Fibroblast of villous mesenchyme (primary cell): ENCODE results near the gene UACA. TPM values are rescaled to one million over a fixed set of nuclear protein-coding genes. Genes with fewer than 3 reads are reported as not detected.
A peak's percentile ranks its signal among the peaks of the same experiment; 100 is the strongest.

ENCODE experiments used
- DNase-seq: peaks from one replicate; pipeline ENCODE4 v3.0.0-alpha.2; 2010; ENCODE audit warnings: low read depth
- H3K4me3 ChIP-seq: 2 replicates; pipeline ENCODE4 v1.5.1; 2011; ENCODE audit warnings: low read depth, mild to moderate bottlenecking, low read length
- total RNA-seq: library from RNA; depleted of rRNA; stranded (reverse); fragments of >200 nt; gene quantifications from 2 replicates; pipeline ENCODE4 v1.2.3, GENCODE V29; 2012
- TF ChIP-seq, protein P1 (sequence below): IDR thresholded peaks from 2 replicates; pipeline ENCODE4 v1.5.1; 2012; ENCODE audit warnings: low read depth, mild to moderate bottlenecking, low read length; ENCODE audit not compliant: insufficient read depth

Gene UACA
- total RNA-seq, 1 donor: 160 TPM

DNA sequence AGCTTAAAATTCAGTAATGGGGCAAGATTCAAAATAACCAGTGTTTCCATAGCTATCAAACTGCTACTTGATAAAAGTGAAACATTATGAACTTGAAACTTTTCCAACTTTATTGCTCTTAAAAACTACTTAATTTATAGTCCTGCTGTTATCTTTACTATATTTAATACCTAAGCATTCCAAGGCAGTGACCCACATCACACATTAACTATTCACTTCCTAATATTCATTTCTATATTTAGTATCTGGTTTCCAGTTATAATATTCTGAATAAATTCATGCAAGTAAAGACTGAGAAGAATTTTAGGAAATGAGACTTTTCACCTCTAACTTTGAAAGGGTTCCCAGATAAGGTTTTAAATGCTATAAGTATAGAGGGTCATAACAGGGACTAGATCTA is 64.9 kb downstream of the UACA start:
- TF ChIP-seq, protein P1, sequence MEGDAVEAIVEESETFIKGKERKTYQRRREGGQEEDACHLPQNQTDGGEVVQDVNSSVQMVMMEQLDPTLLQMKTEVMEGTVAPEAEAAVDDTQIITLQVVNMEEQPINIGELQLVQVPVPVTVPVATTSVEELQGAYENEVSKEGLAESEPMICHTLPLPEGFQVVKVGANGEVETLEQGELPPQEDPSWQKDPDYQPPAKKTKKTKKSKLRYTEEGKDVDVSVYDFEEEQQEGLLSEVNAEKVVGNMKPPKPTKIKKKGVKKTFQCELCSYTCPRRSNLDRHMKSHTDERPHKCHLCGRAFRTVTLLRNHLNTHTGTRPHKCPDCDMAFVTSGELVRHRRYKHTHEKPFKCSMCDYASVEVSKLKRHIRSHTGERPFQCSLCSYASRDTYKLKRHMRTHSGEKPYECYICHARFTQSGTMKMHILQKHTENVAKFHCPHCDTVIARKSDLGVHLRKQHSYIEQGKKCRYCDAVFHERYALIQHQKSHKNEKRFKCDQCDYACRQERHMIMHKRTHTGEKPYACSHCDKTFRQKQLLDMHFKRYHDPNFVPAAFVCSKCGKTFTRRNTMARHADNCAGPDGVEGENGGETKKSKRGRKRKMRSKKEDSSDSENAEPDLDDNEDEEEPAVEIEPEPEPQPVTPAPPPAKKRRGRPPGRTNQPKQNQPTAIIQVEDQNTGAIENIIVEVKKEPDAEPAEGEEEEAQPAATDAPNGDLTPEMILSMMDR: no peak
- no peak overlapping the region for H3K4me3 ChIP-seq
- DNase-seq: no peak

- TF ChIP-seq, protein P1: no peak
Observed at GRCh38 chr15:70690491-70691276, 72.7 kb downstream of the UACA start.

GRCh38 chr15:70690021-70690420 is 73.3 kb downstream of the UACA start:
- DNase-seq: no peak
- TF ChIP-seq, protein P1: no peak

More at GRCh38 chr15:70690491-70691276, 72.7 kb downstream of the UACA start:
- no peak overlapping the region for H3K4me3 ChIP-seq
- no peak for DNase-seq

DNA sequence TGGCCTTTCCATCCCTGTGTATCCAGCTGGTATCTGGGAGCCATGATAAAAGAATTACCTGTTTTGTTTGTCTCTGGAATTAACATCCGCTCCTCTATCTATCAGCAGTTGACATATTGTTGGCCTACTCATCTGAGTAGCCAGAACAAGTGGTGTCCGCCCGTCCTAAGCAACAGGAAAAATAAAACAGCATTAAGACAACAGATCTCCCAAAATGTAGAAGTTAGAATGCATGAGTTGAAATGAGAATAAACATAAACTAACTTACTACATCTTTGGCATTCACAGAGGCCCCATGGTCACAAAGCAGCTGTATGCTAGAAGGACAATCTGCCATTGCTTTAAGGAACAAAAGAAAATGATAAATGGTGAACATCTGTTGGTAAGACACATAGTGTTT is 75.9 kb downstream of the UACA start:
- TF ChIP-seq, protein P1: no peak
- DNase-seq: no peak

More at GRCh38 chr15:70690021-70690420, 73.3 kb downstream of the UACA start:
- H3K4me3 ChIP-seq: no peak overlapping the region

GRCh38 chr15:70680817-70681216 is 82.5 kb downstream of the UACA start:
- TF ChIP-seq, protein P1: no peak
- H3K4me3 ChIP-seq: no peak overlapping the region
- DNase-seq: no peak

More for the DNA sequence above, 75.9 kb downstream of the UACA start:
- no peak overlapping the region for H3K4me3 ChIP-seq

GRCh38 chr15:70679919-70680231 is 83.5 kb downstream of the UACA start:
- no peak for DNase-seq
- no peak overlapping the region for H3K4me3 ChIP-seq
- TF ChIP-seq, protein P1: no peak

DNA sequence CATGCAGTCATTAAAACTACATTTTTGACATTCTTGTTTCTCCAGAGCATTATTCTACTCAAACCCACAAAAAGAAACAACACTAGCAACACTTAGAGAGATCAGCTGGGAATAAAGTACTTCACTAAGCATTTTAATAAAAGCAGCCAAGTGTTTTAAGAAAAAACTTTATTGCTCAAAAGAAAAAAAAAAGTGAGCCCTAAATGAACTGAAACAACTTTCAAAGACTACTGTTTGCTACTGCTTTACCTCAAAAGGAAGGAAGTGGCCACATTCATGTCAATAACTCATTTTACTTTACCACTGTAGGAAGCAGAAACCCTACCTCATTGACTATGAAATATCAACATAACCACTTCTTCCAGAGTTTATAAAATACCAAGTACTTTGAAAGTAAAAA is 91.3 kb downstream of the UACA start:
- no peak overlapping the region for H3K4me3 ChIP-seq
- TF ChIP-seq, protein P1: no peak
- DNase-seq: peak; percentile 38
